ENCODE data around the gene RASGRP3. TPM values are rescaled to one million over a fixed set of nuclear protein-coding genes. Genes with fewer than 3 reads are reported as not detected.

RASGRP3 gene
- total RNA-seq, 4 donors from 2014 or later = 3.7 to 10.6 (median 6.7) TPM

- WGBS = 57% methylated on average over 8 of the region's 8 CpGs
- Histone ChIP-seq H3K9me3 (no peaks in the 10 kb centered on the region), H3K27ac (replicated peaks in 1 of 4) (no peak overlapping the region), H3K27me3 (no peaks in the 10 kb centered on the region), H3K36me3 (peaks cover 0 to 43% (median 0%) of the 10 kb centered on the region in 4 donors), H3K4me1 (peaks cover 6 to 17% (median 11%) of the 10 kb centered on the region in 4 donors), H3K4me3 (no peak overlapping the region)
- no peak for DNase-seq (ENCODE audit: extremely low spot score)
- intact Hi-C loops (cut with DNase I) = no loop called here
- TF ChIP-seq POLR2A (IDR thresholded peaks at IDR 0.05; ENCODE audit: low read depth) = no peak
- TF ChIP-seq POLR2AphosphoS5 (IDR thresholded peaks at IDR 0.05) = no peak
- TF ChIP-seq EP300 (IDR thresholded peaks at IDR 0.05) = no peak
- TF ChIP-seq CTCF (IDR thresholded peaks at IDR 0.05) = no peak
These were observed 55.7 kb downstream of the RASGRP3 start for GRCh38 chr2:33532146-33532545.

GRCh38 chr2:33532966-33533365 is 56.5 kb downstream of the RASGRP3 start:
- H3K9me3 ChIP-seq = no peaks in the 10 kb centered on the region
- peaks cover 6 to 17% (median 11%) of the 10 kb centered on the region in 4 donors for H3K4me1 ChIP-seq
- intact Hi-C loops (cut with DNase I) = no loop called here
- no peaks in the 10 kb centered on the region for H3K27me3 ChIP-seq
- no peak for DNase-seq (ENCODE audit: extremely low spot score)
- H3K27ac ChIP-seq (replicated peaks in 1 of 4) = no peak overlapping the region
- no peak overlapping the region for H3K4me3 ChIP-seq
- H3K36me3 ChIP-seq = peaks cover 0 to 40% (median 0%) of the 10 kb centered on the region in 4 donors
- 73% methylated on average over 2 of the region's 2 CpGs for WGBS
- TF ChIP-seq POLR2AphosphoS5 (IDR thresholded peaks at IDR 0.05) (no peak), EP300 (IDR thresholded peaks at IDR 0.05) (no peak), POLR2A (IDR thresholded peaks at IDR 0.05; ENCODE audit: low read depth) (no peak), CTCF (IDR thresholded peaks at IDR 0.05) (no peak)

GRCh38 chr2:33535421-33535820 is 59.0 kb downstream of the RASGRP3 start:
- peaks cover 0 to 17% (median 11%) of the 10 kb centered on the region in 4 donors for H3K4me1 ChIP-seq
- no peaks in the 10 kb centered on the region for H3K27me3 ChIP-seq
- peaks cover 0 to 34% (median 0%) of the 10 kb centered on the region in 4 donors for H3K36me3 ChIP-seq
- intact Hi-C loops (cut with DNase I) = no loop called here
- DNase-seq (ENCODE audit: extremely low spot score) = no peak
- H3K4me3 ChIP-seq = no peak overlapping the region
- 81% methylated on average over 3 of the region's 3 CpGs for WGBS
- no peak for TF ChIP-seq CTCF (IDR thresholded peaks at IDR 0.05)
- TF ChIP-seq POLR2A (IDR thresholded peaks at IDR 0.05; ENCODE audit: low read depth) = no peak
- TF ChIP-seq POLR2AphosphoS5 (IDR thresholded peaks at IDR 0.05) = no peak
- no peak for TF ChIP-seq EP300 (IDR thresholded peaks at IDR 0.05)
- H3K27ac ChIP-seq (replicated peaks in 1 of 4) = no peak overlapping the region
- no peaks in the 10 kb centered on the region for H3K9me3 ChIP-seq

GRCh38 chr2:33541243-33541642 is 64.8 kb downstream of the RASGRP3 start:
- TF ChIP-seq POLR2A (IDR thresholded peaks at IDR 0.05; ENCODE audit: low read depth) = no peak
- TF ChIP-seq CTCF (IDR thresholded peaks at IDR 0.05) = no peak
- TF ChIP-seq EP300 (IDR thresholded peaks at IDR 0.05) = no peak
- TF ChIP-seq POLR2AphosphoS5 (IDR thresholded peaks at IDR 0.05) = no peak
- peaks cover 0 to 4% (median 0%) of the 10 kb centered on the region in 4 donors for H3K4me1 ChIP-seq
- no peak overlapping the region for H3K27ac ChIP-seq (replicated peaks in 1 of 4)
- H3K36me3 ChIP-seq = peaks cover 0 to 38% (median 0%) of the 10 kb centered on the region in 4 donors
- WGBS = 79% methylated on average over 4 of the region's 4 CpGs
- DNase-seq (ENCODE audit: extremely low spot score) = no peak
- intact Hi-C loops (cut with DNase I) = no loop called here
- no peak overlapping the region for H3K4me3 ChIP-seq
- H3K27me3 ChIP-seq = no peaks in the 10 kb centered on the region
- no peaks in the 10 kb centered on the region for H3K9me3 ChIP-seq

GRCh38 chr2:33550206-33550605 is 73.8 kb downstream of the RASGRP3 start:
- peaks cover 0 to 16% (median 5%) of the 10 kb centered on the region in 4 donors for H3K4me1 ChIP-seq
- no peak overlapping the region for H3K4me3 ChIP-seq
- 87% methylated on average over 3 of the region's 3 CpGs for WGBS
- H3K27ac ChIP-seq (replicated peaks in 1 of 4) = no peak overlapping the region
- H3K36me3 ChIP-seq = peaks cover 0 to 52% (median 0%) of the 10 kb centered on the region in 4 donors
- H3K9me3 ChIP-seq = no peaks in the 10 kb centered on the region
- peak; percentile 31 for DNase-seq (ENCODE audit: extremely low spot score)
- TF ChIP-seq CTCF (IDR thresholded peaks at IDR 0.05) (no peak), POLR2AphosphoS5 (IDR thresholded peaks at IDR 0.05) (no peak), EP300 (IDR thresholded peaks at IDR 0.05) (no peak), POLR2A (IDR thresholded peaks at IDR 0.05; ENCODE audit: low read depth) (no peak)
- H3K27me3 ChIP-seq = no peaks in the 10 kb centered on the region
- intact Hi-C loops (cut with DNase I) = no loop called here
